ENCODE results near the gene CASP9. TPM values are rescaled to one million over a fixed set of nuclear protein-coding genes. Genes with fewer than 3 reads are reported as not detected.
"Not testable (repeated sequence)": the region's sequence is repeated elsewhere in the genome, so short reads cannot be mapped to it uniquely, and the experiment has no call there.

CASP9 gene
- total RNA-seq, 1 experiment from 2014 or later: 12.4 TPM

DNA sequence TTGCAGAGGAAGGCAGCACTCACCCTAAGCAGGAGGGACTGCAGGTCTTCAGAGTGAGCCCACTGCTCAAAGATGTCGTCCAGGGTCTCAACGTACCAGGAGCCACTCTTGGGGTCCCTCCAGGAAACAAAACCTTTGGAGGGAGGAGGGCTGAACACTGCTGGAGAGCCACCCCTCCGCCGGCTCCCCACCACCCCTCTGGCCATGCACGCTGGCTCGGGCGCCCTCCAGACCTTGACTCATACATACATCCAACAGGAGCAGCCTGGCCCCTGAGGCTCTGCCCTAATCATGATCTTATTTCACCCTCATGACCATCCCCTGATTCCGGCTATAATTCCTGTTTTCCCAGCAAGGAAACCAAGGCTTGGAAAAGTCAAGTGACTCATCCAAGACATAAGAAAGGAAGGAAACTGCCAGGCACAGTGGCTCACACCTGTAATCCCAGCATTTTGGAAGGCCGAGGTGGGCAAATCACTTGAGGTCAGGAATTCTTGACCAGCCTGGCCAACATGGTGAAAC is 30.1 kb downstream of the CASP9 start:
- no peak for TF ChIP-seq CTCF (conservative IDR thresholded peaks at IDR 0.05)
- TF ChIP-seq EZH2 (IDR thresholded peaks at IDR 0.05; ENCODE audit: low read depth): no peak
- Histone ChIP-seq H3F3A (ENCODE audit: insufficient read depth, low read depth) (no peaks in the 10 kb centered on the region), H3K4me1 (replicated peaks; ENCODE audit: insufficient read depth) (no peaks in the 10 kb centered on the region), H3K9me3 (ENCODE audit: insufficient read depth, low read depth) (no peaks in the 10 kb centered on the region), H3K36me3 (ENCODE audit: low read depth) (no peaks in the 10 kb centered on the region), H3K9me2 (ENCODE audit: insufficient read depth) (no peaks in the 10 kb centered on the region), H3K27me3 (ENCODE audit: insufficient read depth, low read depth) (no peaks in the 10 kb centered on the region), H3K4me3 (no peak overlapping the region), H2AFZ (no peak overlapping the region), H4K20me1 (ENCODE audit: insufficient read depth) (no peaks in the 10 kb centered on the region), H3K27ac (no peak overlapping the region), H3K79me2 (ENCODE audit: low read depth) (no peaks in the 10 kb centered on the region), H3K4me2 (no peak overlapping the region)
- CTCF ChIA-PET: no interaction called here
- BruUV-seq (replicated peaks): no TSS peak
- intact Hi-C loops (cut with micrococcal nuclease; ENCODE audit: unreplicated experiment): no loop called here
- POLR2A ChIA-PET (ENCODE audit: unreplicated experiment): no interaction called here
- DNase-seq: no peak

GRCh38 chr1:15492596-15492995 is 31.4 kb downstream of the CASP9 start:
- Histone ChIP-seq H3K79me2 (ENCODE audit: low read depth) (no peaks in the 10 kb centered on the region), H3K36me3 (ENCODE audit: low read depth) (no peaks in the 10 kb centered on the region), H3K4me3 (no peak overlapping the region), H4K20me1 (ENCODE audit: insufficient read depth) (no peaks in the 10 kb centered on the region), H3K9me3 (ENCODE audit: insufficient read depth, low read depth) (no peaks in the 10 kb centered on the region), H3F3A (ENCODE audit: insufficient read depth, low read depth) (no peaks in the 10 kb centered on the region), H2AFZ (no peak overlapping the region), H3K4me1 (replicated peaks; ENCODE audit: insufficient read depth) (no peaks in the 10 kb centered on the region), H3K27me3 (ENCODE audit: insufficient read depth, low read depth) (no peaks in the 10 kb centered on the region), H3K9me2 (ENCODE audit: insufficient read depth) (no peaks in the 10 kb centered on the region), H3K27ac (no peak overlapping the region), H3K4me2 (no peak overlapping the region)
- intact Hi-C loops (cut with micrococcal nuclease; ENCODE audit: unreplicated experiment): no loop called here
- TF ChIP-seq EZH2 (IDR thresholded peaks at IDR 0.05; ENCODE audit: low read depth) (no peak), CTCF (conservative IDR thresholded peaks at IDR 0.05) (no peak)
- BruUV-seq (replicated peaks): no TSS peak
- DNase-seq: no peak
- ChIA-PET CTCF (no interaction called here), POLR2A (ENCODE audit: unreplicated experiment) (no interaction called here)

DNA sequence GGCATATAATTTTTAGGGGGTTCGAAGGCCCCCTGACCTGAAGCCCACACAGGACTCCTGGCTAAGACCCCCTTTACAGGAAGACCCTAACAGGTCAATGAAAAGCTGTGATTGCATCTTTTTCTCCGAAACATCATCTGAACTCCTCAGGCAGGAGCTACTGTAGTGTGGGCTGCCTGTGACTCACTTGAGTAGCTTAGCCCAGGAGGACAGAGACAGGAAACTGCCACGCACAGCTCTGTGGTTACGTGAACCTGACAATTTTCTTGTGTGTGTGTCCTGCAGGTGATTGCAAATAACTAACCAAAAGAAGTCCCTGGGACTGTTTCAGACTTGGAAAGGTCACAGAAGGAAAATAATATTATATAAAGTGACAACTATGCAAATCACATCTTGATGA is 33.0 kb downstream of the CASP9 start:
- POLR2A ChIA-PET (ENCODE audit: unreplicated experiment); CTCF ChIA-PET: not testable (repeated sequence)

DNA sequence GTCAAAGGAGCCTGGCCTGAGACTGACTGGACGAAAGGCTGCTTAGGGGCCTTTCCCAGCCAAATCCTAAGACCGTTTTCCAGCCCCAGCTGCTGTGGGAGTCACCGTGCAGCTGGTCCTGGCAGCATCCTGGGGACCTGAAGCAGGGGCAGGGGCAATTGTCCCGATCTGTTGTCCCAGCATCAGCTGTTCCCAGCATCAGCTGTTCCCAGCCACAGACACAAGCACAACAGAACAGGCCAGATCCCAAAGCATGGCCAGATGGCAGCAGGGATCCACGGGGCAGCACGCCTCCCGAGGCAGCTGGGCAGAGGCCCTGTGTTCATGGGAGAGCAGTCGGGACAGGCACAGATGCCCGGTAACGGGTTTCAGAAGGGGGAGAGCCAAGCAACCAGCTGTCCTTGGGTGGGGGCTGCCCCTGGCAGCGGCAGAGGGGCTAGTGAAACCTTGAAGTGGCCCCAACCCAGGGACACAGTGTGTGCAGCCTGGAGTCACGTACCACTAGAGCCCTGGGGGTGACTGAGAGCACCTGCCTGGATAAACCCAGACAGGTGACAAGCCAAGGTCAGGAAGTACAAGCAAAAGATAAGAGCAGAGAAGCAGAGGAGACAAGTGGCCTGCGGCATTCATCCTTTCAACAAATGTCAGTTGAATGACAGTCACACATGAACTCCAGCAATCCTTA is 34.8 kb downstream of the CASP9 start:
- H2AFZ ChIP-seq: no peak overlapping the region
- no peak for DNase-seq
- no peaks in the 10 kb centered on the region for H3K9me2 ChIP-seq (ENCODE audit: insufficient read depth)
- no peak overlapping the region for H3K27ac ChIP-seq
- intact Hi-C loops (cut with micrococcal nuclease; ENCODE audit: unreplicated experiment): no loop called here
- CTCF ChIA-PET: no interaction called here
- H3K36me3 ChIP-seq (ENCODE audit: low read depth): no peaks in the 10 kb centered on the region
- H3K79me2 ChIP-seq (ENCODE audit: low read depth): no peaks in the 10 kb centered on the region
- BruUV-seq (replicated peaks): no TSS peak
- POLR2A ChIA-PET (ENCODE audit: unreplicated experiment): no interaction called here
- no peaks in the 10 kb centered on the region for H3K9me3 ChIP-seq (ENCODE audit: insufficient read depth, low read depth)
- no peaks in the 10 kb centered on the region for H3F3A ChIP-seq (ENCODE audit: insufficient read depth, low read depth)
- no peaks in the 10 kb centered on the region for H4K20me1 ChIP-seq (ENCODE audit: insufficient read depth)
- H3K4me1 ChIP-seq (replicated peaks; ENCODE audit: insufficient read depth): no peaks in the 10 kb centered on the region
- no peak overlapping the region for H3K4me2 ChIP-seq
- no peak overlapping the region for H3K4me3 ChIP-seq
- H3K27me3 ChIP-seq (ENCODE audit: insufficient read depth, low read depth): no peaks in the 10 kb centered on the region
- TF ChIP-seq EZH2 (IDR thresholded peaks at IDR 0.05; ENCODE audit: low read depth) (no peak), CTCF (conservative IDR thresholded peaks at IDR 0.05) (no peak)

More for the DNA sequence above, 33.0 kb downstream of the CASP9 start:
- H3K27ac ChIP-seq; H3K79me2 ChIP-seq (ENCODE audit: low read depth); H4K20me1 ChIP-seq (ENCODE audit: insufficient read depth); H2AFZ ChIP-seq; DNase-seq; BruUV-seq (replicated peaks); H3K9me3 ChIP-seq (ENCODE audit: insufficient read depth, low read depth); H3F3A ChIP-seq (ENCODE audit: insufficient read depth, low read depth); H3K36me3 ChIP-seq (ENCODE audit: low read depth); H3K4me1 ChIP-seq (replicated peaks; ENCODE audit: insufficient read depth); H3K27me3 ChIP-seq (ENCODE audit: insufficient read depth, low read depth); intact Hi-C loops (cut with micrococcal nuclease; ENCODE audit: unreplicated experiment); H3K9me2 ChIP-seq (ENCODE audit: insufficient read depth); H3K4me2 ChIP-seq; H3K4me3 ChIP-seq: not testable (repeated sequence)

All from PC-9 (cell line).